GM18507 (cell line): Measurements from ENCODE around the gene DCANP1.

Experiments used
- DNase-seq: peaks from one replicate; pipeline ENCODE4 v3.0.0; 2011; ENCODE audit warnings: low read depth; ENCODE audit not compliant: insufficient read length; ENCODE audit errors: extremely low spot score
- FAIRE-seq: peaks from 2 replicates; lab custom pipeline; 2011; peaks lifted over from hg19 to GRCh38; lab: Jason Lieb, UNC

The DCANP1 gene

GRCh38 chr5:135445306-135445985 is 1.7 kb downstream of the DCANP1 start:
- DNase-seq = no peak

GRCh38 chr5:135444881-135445280 is 2.3 kb downstream of the DCANP1 start:
- no peak for DNase-seq
- no peak for FAIRE-seq

More at GRCh38 chr5:135445306-135445985, 1.7 kb downstream of the DCANP1 start:
- FAIRE-seq = no peak

DNA sequence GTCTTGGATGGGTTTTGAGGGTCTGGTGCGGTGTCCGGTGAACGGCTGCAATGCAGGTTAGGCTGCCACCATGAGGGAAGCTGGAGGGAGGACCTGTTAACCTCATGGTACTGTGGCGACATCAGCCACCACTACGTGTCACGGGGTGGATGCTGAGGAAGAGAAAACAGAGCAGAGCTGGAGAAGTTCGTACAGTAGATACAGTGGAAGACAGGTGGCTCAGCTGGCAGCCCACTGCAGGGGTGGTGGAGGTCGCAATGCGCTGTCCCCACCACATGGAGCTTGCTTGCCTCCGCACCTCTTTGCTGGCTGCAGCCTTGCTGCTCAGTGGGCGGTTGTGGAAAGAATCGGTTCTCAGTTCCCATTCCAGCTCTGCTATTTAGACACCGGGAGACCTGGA is 2.8 kb downstream of the DCANP1 start:
- no peak for FAIRE-seq
- no peak for DNase-seq

DNA sequence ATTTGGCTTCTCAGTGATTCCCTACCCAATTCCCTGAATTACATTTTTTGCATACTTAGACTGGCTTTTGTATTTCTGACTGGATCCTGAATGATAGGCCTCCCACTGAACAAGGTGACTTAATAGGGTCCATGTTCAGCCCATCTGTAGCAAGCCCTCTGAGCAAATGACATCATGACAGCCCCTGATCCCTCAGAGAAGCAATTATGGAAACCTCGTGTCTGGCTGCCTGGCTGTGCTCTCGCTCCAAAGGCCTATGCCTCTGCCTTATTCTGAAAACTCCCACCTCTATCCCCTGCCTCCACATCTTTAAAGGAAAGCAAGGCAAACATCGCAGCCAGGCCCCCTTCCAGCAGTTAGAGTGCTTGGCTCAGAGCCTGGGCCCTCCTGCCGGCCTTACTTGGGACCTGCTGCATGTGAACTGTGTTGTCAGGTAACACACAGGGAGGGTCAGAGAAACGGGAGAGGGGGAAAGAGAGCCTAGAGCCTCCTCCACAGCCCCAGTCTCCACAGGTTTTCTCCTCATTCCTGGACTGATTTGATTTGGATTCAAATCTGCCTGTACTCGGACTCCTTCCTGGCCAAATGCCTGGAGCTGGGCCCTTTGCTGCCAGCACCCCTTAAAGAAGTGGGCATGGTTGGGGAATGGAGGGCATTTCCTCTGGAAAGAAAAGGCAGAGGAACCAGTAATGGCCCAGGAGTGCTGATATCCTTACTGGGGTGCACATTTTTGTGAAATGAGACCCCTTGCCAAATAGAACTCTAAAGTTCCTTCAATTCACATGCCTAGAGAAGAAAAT is 3.8 kb downstream of the DCANP1 start:
- FAIRE-seq = no peak
- no peak for DNase-seq

DNA sequence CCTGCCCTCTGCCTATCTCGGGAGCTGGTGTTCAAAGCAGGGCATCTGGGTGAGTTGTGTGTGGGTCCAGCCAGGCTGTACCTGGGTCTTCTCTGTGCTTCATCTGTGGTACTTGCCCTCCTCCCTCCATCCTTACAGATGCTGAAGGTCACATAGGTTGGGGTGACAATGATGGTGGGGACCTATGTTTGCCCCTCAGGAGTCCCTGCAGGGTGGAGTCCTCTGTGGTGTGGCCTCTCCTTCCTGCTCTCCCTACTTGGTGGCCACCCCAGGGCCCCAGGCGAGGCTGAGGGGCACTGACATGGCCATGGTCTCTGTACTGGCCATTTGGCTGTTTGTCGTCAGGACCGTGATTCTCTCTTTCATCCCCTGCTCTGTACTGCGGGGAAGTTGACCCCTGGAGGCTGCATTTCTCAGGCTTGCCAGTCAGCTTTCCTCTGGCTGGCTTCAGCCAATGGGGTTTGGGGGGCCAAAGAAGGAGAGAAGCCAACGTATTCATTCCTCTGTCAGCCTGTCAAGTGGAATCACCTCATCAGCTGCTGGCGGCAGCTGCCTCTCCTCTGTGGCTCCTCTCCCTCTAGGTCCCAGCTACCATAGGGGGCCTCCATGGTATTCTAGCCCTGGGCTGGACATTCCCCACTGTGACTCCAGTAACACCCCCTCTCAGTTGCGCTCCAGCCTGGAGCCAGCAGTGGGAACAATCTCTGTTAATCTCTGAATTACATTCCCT is 4.6 kb downstream of the DCANP1 start:
- DNase-seq = no peak
- no peak for FAIRE-seq

- DNase-seq (no peak), FAIRE-seq (no peak)
These were observed 5.2 kb downstream of the DCANP1 start for GRCh38 chr5:135441919-135442318.

GRCh38 chr5:135441350-135441831 is 5.8 kb downstream of the DCANP1 start:
- no peak for DNase-seq
- no peak for FAIRE-seq

GRCh38 chr5:135440916-135441315 is 6.2 kb downstream of the DCANP1 start:
- FAIRE-seq = no peak

DNA sequence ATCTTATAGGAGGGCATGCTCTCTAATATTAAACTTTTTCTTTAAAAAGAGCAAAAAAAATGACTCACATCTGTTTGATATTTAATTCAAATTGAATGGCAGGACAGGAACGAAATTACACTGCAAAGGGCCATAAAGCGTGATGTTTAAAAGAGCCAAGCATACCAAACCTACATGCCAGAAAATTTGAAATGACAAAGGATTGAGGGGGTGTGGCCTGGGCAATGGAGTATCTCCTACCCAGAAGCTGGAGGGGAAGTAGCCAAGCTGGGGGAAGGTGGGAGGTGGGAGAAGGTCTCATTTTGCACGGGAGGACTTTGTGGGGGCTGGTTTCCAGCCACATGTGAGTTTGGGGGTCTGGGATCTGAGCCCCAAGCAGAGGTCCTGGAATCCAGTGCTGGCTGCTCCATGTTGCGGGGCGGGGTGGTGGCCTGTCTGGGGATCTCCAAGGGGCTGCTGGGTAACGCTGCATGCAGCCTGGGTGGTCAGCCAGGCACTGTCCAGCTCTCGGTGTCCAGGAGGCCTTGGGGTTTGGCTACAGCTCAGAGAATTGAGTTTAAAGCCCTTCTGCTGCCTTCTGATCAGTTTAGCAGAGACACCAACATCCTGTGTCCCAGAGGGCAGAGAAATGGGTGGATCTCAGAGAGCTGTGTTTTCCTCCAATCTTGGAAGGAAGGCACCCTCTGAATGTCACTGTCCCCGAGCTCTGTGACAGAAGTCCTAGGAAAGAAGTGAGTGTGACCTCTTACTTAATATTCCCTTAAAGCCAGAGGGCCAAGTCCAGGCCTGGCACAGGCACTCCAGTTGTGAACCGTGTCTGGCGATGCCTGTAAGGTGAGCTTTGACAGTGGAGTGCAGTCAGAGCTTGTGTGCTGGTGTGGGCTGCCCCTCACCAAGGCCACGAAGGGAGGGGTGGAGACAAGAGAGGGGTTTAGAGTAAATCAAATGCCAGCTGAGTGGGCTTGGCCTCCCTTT is 7.6 kb downstream of the DCANP1 start:
- DNase-seq (no peak), FAIRE-seq (no peak)

More at GRCh38 chr5:135440916-135441315, 6.2 kb downstream of the DCANP1 start:
- no peak for DNase-seq

- FAIRE-seq (no peak), DNase-seq (no peak)
These were observed 8.4 kb downstream of the DCANP1 start for GRCh38 chr5:135438636-135439221.

GRCh38 chr5:135437796-135438560 is 9.2 kb downstream of the DCANP1 start:
- no peak for DNase-seq
- no peak for FAIRE-seq

DNA sequence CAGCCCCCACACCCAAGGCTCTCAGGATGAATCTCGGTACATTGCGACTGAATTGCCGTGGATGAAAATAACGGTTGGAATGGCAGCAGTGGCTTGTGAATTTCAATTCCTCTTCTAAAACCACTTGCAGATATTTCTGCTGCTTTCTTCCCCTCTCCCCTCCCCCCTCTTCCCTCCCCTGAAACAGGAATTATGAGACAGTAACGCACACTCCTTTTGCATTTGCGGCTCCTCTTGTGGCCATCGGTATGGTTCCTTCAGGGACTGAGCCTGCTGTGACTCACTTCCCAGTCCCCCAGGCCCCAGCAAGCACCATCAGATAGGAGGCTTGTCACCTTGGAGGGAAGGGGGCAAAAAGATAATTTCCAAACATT is 9.7 kb downstream of the DCANP1 start:
- no peak for FAIRE-seq
- no peak for DNase-seq

- DNase-seq (no peak), FAIRE-seq (no peak)
These were observed 10.2 kb downstream of the DCANP1 start for GRCh38 chr5:135436951-135437418.

- no peak for FAIRE-seq
These were observed 11.4 kb downstream of the DCANP1 start for GRCh38 chr5:135435467-135436330.

DNA sequence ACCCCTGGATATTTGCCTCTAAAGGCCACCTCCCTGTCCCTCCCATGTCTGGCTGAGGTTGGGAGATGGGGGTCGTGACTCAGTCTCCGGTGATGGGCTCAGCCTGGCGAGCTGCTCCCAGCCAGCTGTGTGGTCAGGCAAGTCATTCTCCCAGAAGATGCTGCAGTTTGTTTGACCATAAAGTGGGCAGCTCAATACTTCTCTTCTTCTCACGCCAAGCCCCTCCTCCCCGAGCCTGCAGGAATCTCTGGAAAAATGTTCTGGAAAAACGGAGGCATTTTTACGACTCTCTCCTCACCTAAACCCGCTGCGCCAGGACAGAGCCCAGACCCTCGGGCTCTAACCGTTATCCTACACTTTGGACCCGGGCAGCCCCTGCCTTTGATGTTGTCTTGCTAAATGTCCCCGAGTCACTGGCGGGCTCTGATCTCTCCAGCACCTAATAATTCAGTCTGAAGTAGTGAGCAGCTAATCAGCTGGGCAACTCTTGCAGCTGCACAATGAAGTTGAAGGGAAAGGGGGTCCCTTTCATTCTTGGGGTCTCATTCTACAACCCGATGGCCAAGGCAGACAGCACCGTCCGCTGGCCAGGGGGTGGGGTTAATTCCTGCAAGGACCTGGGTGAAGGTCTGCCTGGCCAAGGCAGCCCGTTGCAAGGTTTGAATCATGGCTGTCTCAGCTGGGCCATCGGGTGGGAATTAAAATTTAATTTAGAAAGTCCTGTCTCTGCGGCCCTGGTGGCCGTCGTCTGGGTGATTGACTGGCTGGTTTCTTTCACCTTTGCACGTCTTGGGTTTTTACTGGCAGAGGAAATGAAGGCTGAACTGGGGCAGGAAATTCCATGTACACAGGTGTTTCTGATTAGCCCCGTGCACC is 12.3 kb downstream of the DCANP1 start:
- no peak for FAIRE-seq
- no peak for DNase-seq

More at GRCh38 chr5:135435467-135436330, 11.4 kb downstream of the DCANP1 start:
- DNase-seq = no peak
